GM12864 (cell line): Measurements from ENCODE around the gene ING3.
"Not testable (repeated sequence)": the region's sequence is repeated elsewhere in the genome, so short reads cannot be mapped to it uniquely, and the experiment has no call there.

ENCODE experiments used
- DNase-seq: peaks from one replicate; pipeline ENCODE4 v3.0.0-alpha.2; 2011; ENCODE audit warnings: low read depth
- H3K4me3 ChIP-seq: 2 replicates; pipeline ENCODE4 v1.5.1; 2011; ENCODE audit warnings: mild to moderate bottlenecking, low read depth, low read length, control low read depth
- CTCF ChIP-seq: IDR thresholded peaks from 2 replicates; pipeline ENCODE4 v1.5.1; 2011; ENCODE audit warnings: low read depth, mild to moderate bottlenecking, moderate library complexity, low read length, control low read depth, inconsistent platforms; ENCODE audit errors: missing control alignments

Gene ING3

GRCh38 chr7:121002048-121002756 is 51.6 kb downstream of the ING3 start:
- TF ChIP-seq CTCF: no peak
- no peak overlapping the region for H3K4me3 ChIP-seq

GRCh38 chr7:121002757-121003200 is 52.2 kb downstream of the ING3 start:
- no peak for DNase-seq
- TF ChIP-seq CTCF: no peak
- H3K4me3 ChIP-seq: no peak overlapping the region

More at GRCh38 chr7:121002048-121002756, 51.6 kb downstream of the ING3 start:
- no peak for DNase-seq

- DNase-seq: no peak
- H3K4me3 ChIP-seq: no peak overlapping the region
- no peak for TF ChIP-seq CTCF
Measured at GRCh38 chr7:121003986-121004685, 53.6 kb downstream of the ING3 start.

GRCh38 chr7:121005058-121005457 is 54.5 kb downstream of the ING3 start:
- not testable (repeated sequence) for DNase-seq

GRCh38 chr7:121005996-121006584 is 55.5 kb downstream of the ING3 start:
- no peak overlapping the region for H3K4me3 ChIP-seq
- TF ChIP-seq CTCF: no peak
- no peak for DNase-seq

More at GRCh38 chr7:121005058-121005457, 54.5 kb downstream of the ING3 start:
- not testable (repeated sequence) for H3K4me3 ChIP-seq

- no peak for TF ChIP-seq CTCF
- no peak overlapping the region for H3K4me3 ChIP-seq
- no peak for DNase-seq
Measured at GRCh38 chr7:121006711-121007315, 56.2 kb downstream of the ING3 start.

GRCh38 chr7:121008816-121009215 is 58.2 kb downstream of the ING3 start:
- H3K4me3 ChIP-seq: no peak overlapping the region
- TF ChIP-seq CTCF: no peak
- no peak for DNase-seq
